Activated CD4-positive, alpha-beta T cell treated with anti-CD3 and anti-CD28 coated beads, Interleukin-2, amount 10 ng/mL, durations not matched to agents 7 days and 5 days (primary cell): ENCODE results near the gene GNG2. TPM values are rescaled to one million over a fixed set of nuclear protein-coding genes. Genes with fewer than 3 reads are reported as not detected.

Experiments
- CTCF ChIA-PET: fragments of 350-600 bp; sonication (Branson Sonifier 250); formaldehyde crosslinking; loops from one replicate; lab custom pipeline; 2021; ENCODE audit warnings: antibody characterized with exemption; lab: Charles Lee
- POLR2A ChIA-PET: fragments of 350-600 bp; sonication (Branson Sonifier 250); formaldehyde crosslinking; loops from one replicate; lab custom pipeline; 2021; ENCODE audit warnings: antibody characterized with exemption; lab: Charles Lee
- DNase-seq: peaks from one replicate; pipeline ENCODE4 v3.0.0-alpha.2; 2020
- H3K27ac Mint-ChIP-seq: one replicate; pipeline ENCODE4 v1.8.0; 2021; ENCODE audit warnings: mild to moderate bottlenecking, moderate library complexity, mixed read lengths
- H3K27me3 Mint-ChIP-seq: one replicate; pipeline ENCODE4 v1.8.0; 2021; ENCODE audit warnings: mixed read lengths
- H3K36me3 Mint-ChIP-seq: one replicate; pipeline ENCODE4 v1.8.0; 2021; ENCODE audit warnings: low read depth, mixed read lengths
- H3K4me1 Mint-ChIP-seq: one replicate; pipeline ENCODE4 v1.8.0; 2021; ENCODE audit warnings: mixed read lengths
- H3K4me3 Mint-ChIP-seq: one replicate; pipeline ENCODE4 v1.8.0; 2021; ENCODE audit warnings: mild to moderate bottlenecking, moderate library complexity, mixed read lengths
- H3K9me3 Mint-ChIP-seq: one replicate; pipeline ENCODE4 v1.8.0; 2021; ENCODE audit warnings: mixed read lengths
- total RNA-seq, 2 experiments: library from RNA; stranded (reverse); gene quantifications; one replicate each; pipeline ENCODE4 v1.2.3, GENCODE V29; 2021

The GNG2 gene
- total RNA-seq, 2 experiments from 2014 or later = 248 to 260 TPM

DNA sequence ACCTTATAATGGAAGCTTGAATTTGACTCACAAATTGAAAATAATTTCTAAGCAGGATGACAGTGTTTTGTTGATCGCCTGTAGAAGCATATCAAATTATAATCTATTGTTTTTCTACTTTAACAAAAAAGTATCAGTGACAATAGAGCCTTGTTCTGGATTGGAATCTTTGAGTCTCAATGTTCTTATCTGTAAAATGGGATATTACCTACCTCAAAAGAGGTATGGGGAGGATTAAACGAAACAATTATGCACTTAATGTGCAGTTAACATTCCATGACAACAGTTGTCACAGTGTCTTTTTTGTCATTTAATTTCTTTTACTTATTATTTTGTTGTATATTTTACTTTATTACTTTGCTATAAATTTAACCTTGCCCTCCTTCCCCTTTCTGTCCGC is 130.1 kb downstream of the GNG2 start:
- H3K4me1 Mint-ChIP-seq = peaks cover 44% of the 10 kb centered on the region
- H3K9me3 Mint-ChIP-seq = no peaks in the 10 kb centered on the region
- ChIA-PET POLR2A (no interaction called here), CTCF (interaction anchor here (0.6 kb wide), 1 partner anchor 342 kb away, joined by 3 read pairs; no protein-coding TSS in a partner anchor)
- DNase-seq = no peak
- H3K4me3 Mint-ChIP-seq = peak overlapping the region; percentile 95
- H3K36me3 Mint-ChIP-seq = peaks cover 35% of the 10 kb centered on the region
- H3K27ac Mint-ChIP-seq = peak overlapping the region; percentile 90
- no peaks in the 10 kb centered on the region for H3K27me3 Mint-ChIP-seq

DNA sequence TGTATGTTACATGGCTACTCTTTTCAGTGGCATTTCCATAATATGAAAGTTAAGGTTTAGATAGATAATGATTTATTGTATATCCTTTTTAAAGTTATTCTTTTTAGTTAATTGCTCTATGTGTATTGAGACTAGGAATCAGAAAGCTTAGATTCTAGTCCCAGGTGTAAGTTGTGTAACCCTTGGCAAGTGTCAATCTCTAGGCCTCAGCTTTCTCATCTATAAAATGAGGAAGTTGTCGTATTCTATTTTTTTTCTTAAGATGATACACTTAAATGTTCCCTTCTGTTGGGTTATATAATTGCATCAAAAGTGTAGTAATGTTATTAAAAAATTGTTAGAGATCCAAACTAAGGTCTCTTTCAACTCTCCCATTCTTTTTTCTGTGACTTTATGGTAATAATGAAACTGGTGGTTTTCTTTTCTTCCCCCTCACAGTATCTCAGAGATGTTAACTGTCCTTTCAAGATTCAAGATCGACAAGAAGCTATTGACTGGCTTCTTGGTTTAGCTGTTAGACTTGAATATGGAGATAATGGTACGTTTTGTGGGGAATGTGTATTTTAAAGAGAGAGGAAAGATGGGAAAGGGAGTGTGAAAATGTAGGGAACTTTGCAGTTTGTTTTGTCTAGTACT is 133.0 kb downstream of the GNG2 start:
- H3K4me3 Mint-ChIP-seq = no peak overlapping the region
- peaks cover 48% of the 10 kb centered on the region for H3K4me1 Mint-ChIP-seq
- no peaks in the 10 kb centered on the region for H3K9me3 Mint-ChIP-seq
- no peak for DNase-seq
- H3K36me3 Mint-ChIP-seq = peaks cover 46% of the 10 kb centered on the region
- H3K27ac Mint-ChIP-seq = peak overlapping the region; percentile 6
- ChIA-PET CTCF (interaction anchor here (1.0 to 2.9 kb wide), 2 partner anchors 14 to 744 kb away, joined by 3 to 9 read pairs; no protein-coding TSS in a partner anchor), POLR2A (no interaction called here)
- H3K27me3 Mint-ChIP-seq = no peaks in the 10 kb centered on the region

DNA sequence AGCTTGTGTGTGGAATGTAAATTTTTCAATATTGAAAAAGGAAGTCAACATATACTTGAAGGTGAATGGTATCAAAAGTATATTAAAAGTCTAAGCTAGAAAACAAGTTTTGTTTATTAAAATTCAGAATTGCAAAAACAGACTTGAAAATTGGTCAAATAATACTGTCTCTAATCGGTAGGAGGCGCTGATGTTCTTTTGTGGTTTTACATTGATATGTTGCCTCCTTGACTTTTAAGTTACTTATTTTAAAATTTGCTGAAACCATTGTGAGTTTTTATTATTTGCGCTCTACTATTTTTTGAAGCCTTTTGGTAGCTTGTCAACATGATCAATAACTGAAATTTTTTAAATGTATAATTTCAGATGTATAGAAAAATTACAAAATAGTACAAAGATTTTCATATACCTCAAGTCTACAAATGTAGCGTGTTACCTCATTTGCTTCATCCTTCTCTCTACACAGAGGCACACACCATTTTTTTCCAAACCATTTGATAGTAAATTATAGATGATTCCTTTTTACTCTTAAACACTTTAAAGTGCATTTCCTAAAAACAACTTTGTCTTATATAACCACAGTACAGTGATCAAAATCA is 135.8 kb downstream of the GNG2 start:
- Mint-ChIP-seq H3K27me3 (no peaks in the 10 kb centered on the region), H3K36me3 (peaks cover 55% of the 10 kb centered on the region), H3K27ac (no peak overlapping the region), H3K4me1 (peaks cover 34% of the 10 kb centered on the region), H3K9me3 (no peaks in the 10 kb centered on the region), H3K4me3 (no peak overlapping the region)
- CTCF ChIA-PET = interaction anchor here (0.5 to 1.5 kb wide), 3 partner anchors 11 to 61 kb away, joined by 3 to 7 read pairs (median 3); no protein-coding TSS in a partner anchor
- POLR2A ChIA-PET = no interaction called here
- peak; percentile 53 for DNase-seq

DNA sequence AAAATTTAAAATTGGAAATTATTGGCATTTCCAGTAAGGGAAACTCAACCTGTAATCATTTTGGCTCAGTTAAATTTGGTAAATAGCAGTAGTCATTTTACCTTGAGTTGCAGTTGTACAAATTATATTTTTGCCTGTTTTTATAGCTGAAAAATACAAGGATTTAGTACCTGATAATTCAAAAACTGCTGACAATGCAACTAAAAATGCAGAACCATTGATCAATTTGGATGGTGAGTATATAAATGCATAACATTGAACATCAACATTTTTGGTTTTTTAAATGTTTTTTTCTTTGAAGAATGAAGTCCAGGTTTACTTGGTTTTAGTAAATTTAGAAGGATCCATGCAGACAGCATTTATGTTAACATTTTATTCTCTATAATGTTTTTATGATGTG is 137.9 kb downstream of the GNG2 start:
- no peak for DNase-seq
- no peaks in the 10 kb centered on the region for H3K9me3 Mint-ChIP-seq
- no peak overlapping the region for H3K27ac Mint-ChIP-seq
- no peak overlapping the region for H3K4me3 Mint-ChIP-seq
- peaks cover 60% of the 10 kb centered on the region for H3K36me3 Mint-ChIP-seq
- ChIA-PET CTCF (no interaction called here), POLR2A (no interaction called here)
- peaks cover 20% of the 10 kb centered on the region for H3K4me1 Mint-ChIP-seq
- no peaks in the 10 kb centered on the region for H3K27me3 Mint-ChIP-seq

DNA sequence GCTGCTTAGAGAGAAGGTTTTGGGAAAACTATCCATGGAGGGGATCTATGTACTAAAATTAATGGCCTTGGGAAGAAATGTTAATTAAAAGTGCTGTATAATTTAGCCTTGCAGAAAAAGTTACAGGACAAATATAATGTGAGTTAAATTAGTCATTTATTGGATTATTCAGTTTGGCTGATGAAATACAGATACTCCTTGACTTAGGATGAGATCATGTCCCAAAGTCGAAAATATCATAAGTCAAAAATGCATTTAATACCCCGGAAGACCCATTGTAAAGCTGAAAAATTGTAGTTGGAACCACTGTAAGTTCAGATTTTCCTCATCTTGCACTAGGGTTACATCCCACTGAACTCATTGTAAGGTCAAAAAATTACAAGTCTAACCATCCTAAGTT is 138.7 kb downstream of the GNG2 start:
- no peaks in the 10 kb centered on the region for H3K9me3 Mint-ChIP-seq
- H3K27me3 Mint-ChIP-seq = no peaks in the 10 kb centered on the region
- POLR2A ChIA-PET = no interaction called here
- DNase-seq = no peak
- H3K36me3 Mint-ChIP-seq = peaks cover 58% of the 10 kb centered on the region
- H3K4me3 Mint-ChIP-seq = no peak overlapping the region
- H3K4me1 Mint-ChIP-seq = peaks cover 14% of the 10 kb centered on the region
- CTCF ChIA-PET = no interaction called here
- H3K27ac Mint-ChIP-seq = no peak overlapping the region

DNA sequence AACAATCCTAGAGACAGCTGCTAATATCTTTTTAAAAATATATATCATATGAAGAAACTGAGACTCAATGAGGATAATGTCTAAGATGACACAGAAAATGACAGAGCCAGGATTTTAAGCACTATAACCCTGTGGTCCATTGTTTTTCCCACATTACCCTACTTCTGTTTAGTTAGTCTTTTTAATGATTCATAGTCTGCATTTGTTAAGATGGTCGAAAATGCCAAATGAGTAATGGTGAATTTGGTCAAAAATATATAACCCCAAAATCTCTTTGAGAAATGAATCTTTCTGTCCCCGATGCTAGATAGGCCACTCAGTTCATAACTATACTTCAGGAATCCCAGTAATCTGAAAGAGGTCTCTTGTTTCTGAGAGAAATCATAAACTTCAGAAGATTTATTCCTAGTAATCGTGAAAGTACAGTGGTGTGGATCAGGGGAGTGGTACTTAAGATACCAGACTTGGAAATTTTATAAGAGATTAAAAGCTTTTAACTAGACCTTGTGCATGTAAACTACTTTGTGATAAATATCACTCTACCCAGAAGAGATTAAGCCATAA is 139.7 kb downstream of the GNG2 start:
- ChIA-PET POLR2A (no interaction called here), CTCF (no interaction called here)
- H3K27ac Mint-ChIP-seq = no peak overlapping the region
- DNase-seq = no peak
- H3K9me3 Mint-ChIP-seq = no peaks in the 10 kb centered on the region
- H3K4me1 Mint-ChIP-seq = peaks cover 9% of the 10 kb centered on the region
- H3K36me3 Mint-ChIP-seq = peaks cover 58% of the 10 kb centered on the region
- no peak overlapping the region for H3K4me3 Mint-ChIP-seq
- no peaks in the 10 kb centered on the region for H3K27me3 Mint-ChIP-seq

DNA sequence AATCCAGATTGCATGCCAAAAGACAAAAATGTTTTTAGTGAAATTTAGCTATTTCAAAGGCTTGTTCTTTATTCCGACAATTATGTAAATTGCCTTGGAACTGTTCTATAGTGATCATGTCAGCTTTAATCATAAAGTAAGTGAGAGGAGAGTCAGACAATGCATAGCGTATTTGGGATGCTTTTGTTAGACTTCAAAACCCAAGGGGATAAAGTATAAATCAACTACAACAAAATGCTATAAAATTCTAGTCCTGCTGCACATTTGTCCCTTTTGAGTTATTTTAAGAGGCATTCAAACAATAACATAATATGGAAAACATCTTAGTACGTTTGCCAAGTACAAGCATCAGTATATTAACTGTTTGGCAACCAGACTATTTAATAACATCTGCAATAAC is 140.3 kb downstream of the GNG2 start:
- CTCF ChIA-PET = no interaction called here
- POLR2A ChIA-PET = no interaction called here
- Mint-ChIP-seq H3K4me1 (peaks cover 7% of the 10 kb centered on the region), H3K27me3 (no peaks in the 10 kb centered on the region), H3K4me3 (no peak overlapping the region), H3K27ac (no peak overlapping the region), H3K36me3 (peaks cover 60% of the 10 kb centered on the region), H3K9me3 (no peaks in the 10 kb centered on the region)
- no peak for DNase-seq

DNA sequence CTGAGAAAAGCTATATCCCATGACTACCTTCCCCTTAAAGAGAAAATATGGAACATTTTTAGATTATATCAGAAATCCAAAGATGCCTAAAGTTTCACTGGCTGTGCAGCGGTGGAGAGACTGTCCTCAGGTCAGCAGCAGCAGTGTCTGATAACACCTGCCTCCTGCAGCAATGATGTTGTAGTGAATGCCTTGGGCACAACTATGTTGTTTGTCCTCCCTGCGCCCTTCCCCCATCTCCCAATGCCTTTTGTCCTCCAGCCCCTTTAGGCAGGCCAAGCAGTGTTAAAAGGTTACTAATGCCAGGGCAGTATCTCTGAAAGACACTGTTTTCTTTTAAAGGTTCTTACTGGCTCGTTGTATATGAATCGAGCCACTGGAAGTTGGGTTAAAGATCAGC is 142.1 kb downstream of the GNG2 start:
- ChIA-PET CTCF (no interaction called here), POLR2A (no interaction called here)
- DNase-seq = no peak
- Mint-ChIP-seq H3K27ac (no peak overlapping the region), H3K4me3 (no peak overlapping the region), H3K4me1 (no peaks in the 10 kb centered on the region), H3K27me3 (no peaks in the 10 kb centered on the region), H3K9me3 (no peaks in the 10 kb centered on the region), H3K36me3 (peaks cover 63% of the 10 kb centered on the region)

DNA sequence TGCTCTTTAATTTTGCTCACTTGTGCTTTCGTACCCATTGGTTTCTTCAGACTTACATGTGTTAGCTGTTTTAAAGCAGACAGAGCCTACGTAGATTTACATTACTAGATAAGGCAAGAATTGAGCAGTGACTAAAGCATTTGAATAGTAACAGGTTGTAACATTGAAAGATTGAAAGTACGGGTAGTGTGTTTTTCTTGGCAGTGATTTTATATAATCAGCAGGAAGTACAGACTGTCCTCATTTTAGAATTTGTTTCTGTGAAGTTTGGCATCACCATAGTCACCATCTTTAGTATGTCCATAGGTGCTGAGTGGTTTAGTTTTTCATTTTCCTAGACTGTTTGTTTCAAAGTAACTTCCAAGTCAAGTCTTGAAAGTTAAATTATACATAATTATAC is 142.9 kb downstream of the GNG2 start:
- Mint-ChIP-seq H3K27me3 (no peaks in the 10 kb centered on the region), H3K36me3 (peaks cover 69% of the 10 kb centered on the region), H3K4me1 (no peaks in the 10 kb centered on the region), H3K9me3 (no peaks in the 10 kb centered on the region), H3K27ac (no peak overlapping the region), H3K4me3 (no peak overlapping the region)
- POLR2A ChIA-PET = no interaction called here
- DNase-seq = no peak
- CTCF ChIA-PET = no interaction called here

DNA sequence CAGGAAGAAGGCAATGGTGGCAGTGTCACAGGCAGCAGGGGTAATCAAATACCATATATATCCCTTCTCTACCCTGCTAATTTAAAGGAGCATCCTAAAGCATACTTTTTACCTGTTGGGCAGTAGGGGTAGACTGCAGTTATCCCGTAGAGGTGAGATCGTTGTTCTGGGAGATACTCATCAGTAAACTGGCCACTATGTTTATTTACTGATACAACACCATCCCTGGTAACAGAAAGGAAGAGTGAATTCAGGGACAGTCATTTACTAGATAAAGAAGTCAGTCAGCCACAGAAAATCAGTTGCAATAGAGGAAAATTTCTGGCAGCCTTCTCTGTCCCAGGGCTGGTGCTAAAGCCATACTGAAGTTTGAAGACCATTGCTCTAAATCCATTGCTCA is 145.2 kb downstream of the GNG2 start:
- Mint-ChIP-seq H3K27ac (no peak overlapping the region), H3K4me3 (no peak overlapping the region), H3K4me1 (no peaks in the 10 kb centered on the region), H3K27me3 (no peaks in the 10 kb centered on the region), H3K36me3 (peaks cover 70% of the 10 kb centered on the region), H3K9me3 (no peaks in the 10 kb centered on the region)
- ChIA-PET CTCF (no interaction called here), POLR2A (no interaction called here)
- DNase-seq = no peak

DNA sequence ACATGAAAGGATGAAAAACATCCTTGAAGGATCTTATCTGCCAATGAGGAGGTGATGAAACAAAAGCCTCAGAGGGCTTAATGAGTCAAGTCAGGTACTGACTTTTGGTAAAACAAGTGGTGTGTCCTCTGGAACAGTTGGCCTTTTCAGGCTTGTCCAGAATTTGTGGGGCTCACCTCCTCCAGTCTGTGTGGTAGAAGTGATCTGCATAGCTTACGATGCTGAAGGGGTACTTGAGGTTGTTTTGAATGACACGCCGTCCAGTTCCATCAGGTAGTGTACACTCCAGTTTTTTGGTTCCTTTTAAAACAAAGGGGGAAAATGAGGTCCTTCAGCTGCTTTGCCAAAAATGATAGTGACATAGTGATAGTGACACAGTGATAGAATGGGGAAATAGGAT is 145.9 kb downstream of the GNG2 start:
- ChIA-PET CTCF (interaction anchor here (0.8 kb wide), 1 partner anchor 10 kb away, joined by 3 read pairs; no protein-coding TSS in a partner anchor), POLR2A (no interaction called here)
- Mint-ChIP-seq H3K27ac (no peak overlapping the region), H3K4me1 (no peaks in the 10 kb centered on the region), H3K36me3 (peaks cover 70% of the 10 kb centered on the region), H3K4me3 (no peak overlapping the region), H3K27me3 (no peaks in the 10 kb centered on the region), H3K9me3 (no peaks in the 10 kb centered on the region)
- no peak for DNase-seq

DNA sequence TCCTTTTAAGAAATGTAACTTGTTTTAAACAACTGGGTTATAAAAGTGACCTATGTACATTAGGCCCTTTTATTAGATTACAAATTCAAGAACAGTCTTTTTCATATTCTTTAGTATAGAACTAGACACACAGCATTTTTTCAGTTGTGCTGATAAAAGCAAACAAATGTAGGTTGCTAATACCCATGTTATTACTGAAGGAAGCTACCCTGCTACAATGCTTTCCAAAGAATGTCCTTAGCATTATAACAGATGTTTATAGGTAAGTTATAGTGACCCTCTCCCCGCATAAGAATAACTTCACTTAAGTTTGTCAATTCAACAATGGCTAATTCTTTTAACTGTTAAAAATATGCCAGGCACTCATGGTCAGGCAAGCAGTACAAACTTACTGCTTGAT is 146.8 kb downstream of the GNG2 start:
- peaks cover 69% of the 10 kb centered on the region for H3K36me3 Mint-ChIP-seq
- CTCF ChIA-PET = interaction anchor here (0.7 to 0.8 kb wide), 2 partner anchors 11 to 13 kb away, joined by 3 to 5 read pairs; no protein-coding TSS in a partner anchor
- POLR2A ChIA-PET = no interaction called here
- DNase-seq = no peak
- no peak overlapping the region for H3K4me3 Mint-ChIP-seq
- no peaks in the 10 kb centered on the region for H3K9me3 Mint-ChIP-seq
- no peak overlapping the region for H3K27ac Mint-ChIP-seq
- no peaks in the 10 kb centered on the region for H3K27me3 Mint-ChIP-seq
- no peaks in the 10 kb centered on the region for H3K4me1 Mint-ChIP-seq

DNA sequence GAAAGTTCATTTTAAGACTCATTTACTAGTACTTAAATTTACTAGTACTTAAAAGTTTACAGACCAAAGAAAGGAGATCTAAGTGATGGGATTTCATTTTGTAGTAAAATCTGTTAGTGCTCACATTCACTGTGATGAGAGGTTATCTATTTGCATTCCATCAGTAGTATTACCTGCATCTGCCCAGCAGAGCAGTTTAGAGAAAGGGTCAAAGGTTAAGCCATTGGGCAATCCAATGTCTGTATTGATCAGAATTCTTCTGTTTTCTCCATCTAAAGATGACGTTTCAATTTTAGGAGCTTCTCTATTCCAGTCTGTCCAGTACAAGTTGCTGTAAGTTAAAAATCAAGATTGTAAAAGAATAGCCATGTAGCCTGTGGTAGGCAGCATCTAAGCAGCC is 147.2 kb downstream of the GNG2 start:
- Mint-ChIP-seq H3K36me3 (peaks cover 66% of the 10 kb centered on the region), H3K9me3 (no peaks in the 10 kb centered on the region), H3K4me1 (no peaks in the 10 kb centered on the region), H3K27ac (no peak overlapping the region), H3K27me3 (no peaks in the 10 kb centered on the region), H3K4me3 (no peak overlapping the region)
- CTCF ChIA-PET = interaction anchor here (0.7 kb wide), 1 partner anchor 12 kb away, joined by 5 read pairs; no protein-coding TSS in a partner anchor
- no peak for DNase-seq
- POLR2A ChIA-PET = no interaction called here
